ENCODE measurements around the gene SAMD8. TPM values are rescaled to one million over a fixed set of nuclear protein-coding genes. Genes with fewer than 3 reads are reported as not detected.
A peak's percentile ranks its signal among the peaks of the same experiment; 100 is the strongest.

SAMD8 gene
- 10 to 100 TPM; 26.6 to 29.6 TPM for total RNA-seq
- long read RNA-seq, donor 1, partial matches to known transcripts = 0 of 10 reads
- long read RNA-seq, donor 1, other reads (novel, unspliced or antisense) = 9 of 10 reads
- long read RNA-seq, donor 2, transcript SAMD8-202 (6 exons, 1,654 nt) = major isoform, 5 of 16 reads
- long read RNA-seq, donor 2, partial matches to known transcripts = 5 of 16 reads
- long read RNA-seq, donor 2, other reads (novel, unspliced or antisense) = 6 of 16 reads

- peak; percentile 99 for DNase-seq (ENCODE audit: low spot score)
- intact Hi-C loops (cut with DNase I) = loop anchor here in 1 of 2 donors (5.0 kb wide), 1 partner anchor 121 kb away; no protein-coding TSS in a partner anchor
These were observed at the start of gene SAMD8 for GRCh38 chr10:75111365-75111906. TSS of gene SAMD8 (plus strand) at chr10:75111656. CDS start at chr10:75150529, 38,873 bp downstream.

- no peak for DNase-seq (ENCODE audit: low spot score)
- intact Hi-C loops (cut with DNase I) = no loop called here
These were observed 49.5 kb upstream of the SAMD8 start for GRCh38 chr10:75061709-75062505.

GRCh38 chr10:75062506-75063299 is 48.8 kb upstream of the SAMD8 start:
- intact Hi-C loops (cut with DNase I) = no loop called here
- DNase-seq (ENCODE audit: low spot score) = peak; percentile 90

GRCh38 chr10:75063461-75064230 is 47.8 kb upstream of the SAMD8 start:
- no peak for DNase-seq (ENCODE audit: low spot score)
- intact Hi-C loops (cut with DNase I) = no loop called here

- no peak for DNase-seq (ENCODE audit: low spot score)
- intact Hi-C loops (cut with DNase I) = no loop called here
These were observed 46.4 kb upstream of the SAMD8 start for GRCh38 chr10:75065076-75065475.

GRCh38 chr10:75066271-75066670 is 45.2 kb upstream of the SAMD8 start:
- DNase-seq (ENCODE audit: low spot score) = no peak
- intact Hi-C loops (cut with DNase I) = no loop called here

- DNase-seq (ENCODE audit: low spot score) = no peak
- intact Hi-C loops (cut with DNase I) = no loop called here
These were observed 44.2 kb upstream of the SAMD8 start for GRCh38 chr10:75067272-75067671.

- intact Hi-C loops (cut with DNase I) = no loop called here
- no peak for DNase-seq (ENCODE audit: low spot score)
These were observed 42.9 kb upstream of the SAMD8 start for GRCh38 chr10:75068523-75068922.

- intact Hi-C loops (cut with DNase I) = no loop called here
- DNase-seq (ENCODE audit: low spot score) = no peak
These were observed 41.0 kb upstream of the SAMD8 start for GRCh38 chr10:75070476-75070875.

- no peak for DNase-seq (ENCODE audit: low spot score)
- intact Hi-C loops (cut with DNase I) = no loop called here
These were observed 40.5 kb upstream of the SAMD8 start for GRCh38 chr10:75070961-75071428.

- intact Hi-C loops (cut with DNase I) = no loop called here
- DNase-seq (ENCODE audit: low spot score) = peak; percentile 79
These were observed 39.7 kb upstream of the SAMD8 start for GRCh38 chr10:75071756-75072155.

- intact Hi-C loops (cut with DNase I) = no loop called here
- DNase-seq (ENCODE audit: low spot score) = peak; percentile 52
These were observed 38.7 kb upstream of the SAMD8 start for GRCh38 chr10:75072727-75073126.

GRCh38 chr10:75073442-75073841 is 38.0 kb upstream of the SAMD8 start:
- intact Hi-C loops (cut with DNase I) = no loop called here
- DNase-seq (ENCODE audit: low spot score) = no peak

GRCh38 chr10:75074711-75075445 is 36.6 kb upstream of the SAMD8 start:
- DNase-seq (ENCODE audit: low spot score) = peak; percentile 4
- intact Hi-C loops (cut with DNase I) = no loop called here

- no peak for DNase-seq (ENCODE audit: low spot score)
- intact Hi-C loops (cut with DNase I) = no loop called here
These were observed 35.1 kb upstream of the SAMD8 start for GRCh38 chr10:75076348-75076747.

GRCh38 chr10:75079436-75080083 is 31.9 kb upstream of the SAMD8 start:
- intact Hi-C loops (cut with DNase I) = loop anchor here in 1 of 2 donors (10.0 kb wide), 1 partner anchor 485 kb away; no protein-coding TSS in a partner anchor
- DNase-seq (ENCODE audit: low spot score) = no peak

GRCh38 chr10:75080554-75080953 is 30.9 kb upstream of the SAMD8 start:
- no peak for DNase-seq (ENCODE audit: low spot score)
- intact Hi-C loops (cut with DNase I) = loop anchor here in 1 of 2 donors (10.0 kb wide), 1 partner anchor 484 kb away; no protein-coding TSS in a partner anchor
